Activated CD8-positive, alpha-beta memory T cell treated with anti-CD3 and anti-CD28 coated beads, Interleukin-2, amount 50 U/mL, for 1 hour (primary cell): ENCODE data around the gene NAA16.

Experiments used
- DNase-seq: peaks from one replicate; pipeline ENCODE4 v3.0.0-alpha.2; 2020; ENCODE audit errors: extremely low read depth

Gene NAA16

DNA sequence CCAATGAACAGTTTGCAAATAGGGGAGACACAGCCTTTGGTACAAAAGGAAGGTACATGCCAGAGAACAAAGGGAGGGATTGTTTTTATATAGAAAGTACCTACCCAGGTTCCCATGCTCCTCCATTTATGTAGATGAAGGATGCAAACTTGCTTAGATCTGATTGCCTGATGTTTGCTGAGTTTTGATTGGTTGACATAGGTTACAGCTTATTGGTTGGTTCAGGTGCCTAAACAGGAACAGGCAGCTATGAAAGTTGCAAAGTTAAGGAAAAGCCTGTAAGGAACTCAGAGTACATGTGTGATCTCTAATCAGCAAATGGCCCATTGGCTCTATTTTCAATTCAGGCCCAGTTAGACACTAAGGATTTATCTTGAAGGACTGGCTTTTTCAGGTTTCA, 6.5 kb upstream of the NAA16 start:
- no peak for DNase-seq

DNA sequence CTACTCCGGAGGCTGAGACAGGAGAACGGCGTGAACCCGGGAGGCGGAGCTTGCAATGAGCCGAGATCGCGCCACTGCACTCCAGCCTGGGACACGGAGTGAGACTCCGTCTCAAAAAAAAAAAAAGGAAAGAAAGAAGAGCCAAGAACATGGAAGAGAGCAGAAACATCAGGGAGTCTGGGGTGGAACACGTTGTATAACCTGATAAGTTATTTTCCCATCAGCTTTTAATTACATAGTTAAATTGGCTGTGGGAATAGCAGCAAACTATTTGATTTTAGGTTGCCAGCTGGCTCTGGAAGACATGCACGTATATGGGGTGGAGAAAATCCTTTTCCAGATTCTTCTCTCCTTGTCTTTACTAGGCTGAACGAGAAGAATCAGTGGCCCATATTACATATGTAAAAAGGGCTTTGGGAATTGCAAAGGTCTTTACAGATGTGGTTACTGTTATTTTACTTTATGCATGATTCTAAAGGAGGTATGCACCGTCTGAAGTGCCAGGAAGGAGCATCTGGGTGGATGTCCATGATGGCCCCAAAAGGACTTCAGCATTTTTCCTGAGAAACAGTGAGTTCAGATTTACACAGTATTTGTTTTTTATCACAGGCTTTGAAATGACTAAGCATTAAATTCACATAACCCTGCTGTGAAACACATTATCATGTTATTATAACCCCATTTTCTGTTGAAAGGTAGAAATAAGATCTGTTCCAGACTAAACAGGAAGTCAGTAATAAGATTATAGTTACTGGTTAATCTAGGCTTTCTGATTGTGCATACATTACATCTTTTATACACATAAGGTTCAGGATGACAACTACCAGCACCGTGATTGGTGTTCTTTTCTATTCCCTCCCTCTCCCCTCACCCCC, 4.6 kb upstream of the NAA16 start:
- DNase-seq: no peak

DNA sequence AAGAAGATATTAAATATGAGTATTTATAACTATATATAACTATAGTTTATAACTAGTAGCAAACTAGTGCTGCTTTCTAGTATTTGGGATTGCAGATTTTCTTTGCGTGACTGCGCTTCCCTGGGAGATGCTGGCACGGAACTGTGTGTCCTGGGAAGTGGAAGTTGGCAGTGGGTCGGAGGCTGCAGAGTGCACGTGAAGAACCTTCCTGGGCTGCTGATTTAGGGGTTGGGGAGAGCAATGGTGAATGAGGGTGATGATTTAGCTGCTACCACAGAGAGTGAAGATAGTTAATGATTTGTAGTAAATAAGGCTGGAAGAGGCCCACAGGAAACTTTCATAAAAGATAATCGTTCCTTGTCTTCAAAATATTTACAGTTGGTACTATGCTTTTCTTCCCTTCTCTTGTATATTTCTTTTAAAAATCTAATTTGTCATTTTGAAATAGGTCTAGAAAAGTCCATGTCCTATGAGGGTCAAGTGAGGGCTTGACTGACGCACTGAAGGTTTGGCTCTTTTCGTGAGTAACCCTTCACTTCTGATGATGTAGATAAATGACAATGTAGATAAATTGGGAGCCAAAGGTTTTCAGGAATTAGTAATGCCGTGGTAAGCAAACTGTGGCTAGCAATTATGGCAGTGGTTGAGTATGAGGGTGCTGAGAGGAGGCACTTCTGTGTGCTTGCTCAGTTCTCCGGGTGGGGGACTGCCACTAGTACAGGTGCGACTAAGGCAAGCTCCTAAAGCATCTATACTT, 3.0 kb upstream of the NAA16 start:
- no peak for DNase-seq

- DNase-seq: no peak
These were observed 524 bp downstream of the NAA16 start for GRCh38 chr13:41311406-41312175.

DNA sequence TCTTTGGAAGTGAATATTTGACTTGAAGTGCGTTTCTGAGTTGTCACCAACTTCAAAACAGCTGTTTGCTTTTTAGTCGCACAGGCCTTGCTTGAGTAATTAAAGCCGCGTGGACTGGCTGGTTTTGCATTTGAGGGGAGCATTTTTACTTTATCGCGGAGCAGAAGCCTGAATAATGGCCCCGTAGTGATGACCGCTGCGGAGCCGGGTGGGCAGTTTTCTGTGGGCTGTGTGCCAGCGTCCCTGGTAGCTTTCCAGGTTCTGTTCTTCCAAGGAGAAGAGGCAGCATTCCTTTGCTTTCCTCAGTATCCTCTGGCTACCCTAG, 1.1 kb downstream of the NAA16 start:
- DNase-seq: no peak

DNA sequence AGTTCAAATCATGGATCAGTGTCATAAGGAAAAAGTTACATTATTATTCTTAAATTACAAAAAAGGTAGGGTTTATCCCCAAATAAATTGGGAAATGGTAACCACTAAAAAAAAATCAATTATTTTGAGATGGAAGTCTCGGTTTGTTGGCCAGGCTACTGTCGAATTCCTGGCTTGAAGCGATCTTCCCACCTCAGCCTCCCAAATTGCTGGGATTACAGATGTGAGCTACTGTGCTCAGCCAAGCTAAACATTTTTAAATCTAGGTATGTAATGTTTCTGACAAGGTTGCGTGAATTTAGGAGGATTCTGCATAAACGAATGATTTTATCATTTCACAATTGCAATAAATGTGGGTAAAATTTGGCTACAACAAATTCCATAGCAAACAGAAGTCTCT, 2.0 kb downstream of the NAA16 start:
- no peak for DNase-seq

DNA sequence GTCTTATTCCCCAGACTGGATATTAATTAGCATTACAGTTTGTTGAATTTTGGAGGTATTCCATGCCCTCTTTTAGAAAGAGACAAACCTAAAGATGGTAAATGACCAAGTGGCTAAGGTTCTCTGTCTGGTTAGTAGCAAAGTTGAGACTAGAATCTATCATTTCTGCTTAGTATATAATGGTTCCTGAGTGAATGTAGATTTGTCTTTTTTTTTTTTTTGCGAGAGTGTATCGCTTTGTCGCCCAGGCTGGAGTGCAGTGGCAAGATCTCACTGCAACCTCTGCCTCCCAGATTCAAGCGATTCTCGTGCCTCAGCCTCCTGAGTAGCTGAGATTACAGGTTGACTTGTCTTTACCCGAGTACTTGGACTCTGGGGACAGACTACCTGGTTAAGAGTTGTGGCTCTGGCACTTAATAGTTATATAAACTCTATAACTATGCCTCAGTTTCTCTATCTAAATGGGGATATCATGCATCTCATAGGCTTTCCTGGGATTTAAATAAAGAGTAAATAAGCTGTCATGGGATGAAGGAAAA, 2.7 kb downstream of the NAA16 start:
- DNase-seq: no peak

GRCh38 chr13:41315443-41316047, 4.5 kb downstream of the NAA16 start:
- DNase-seq: no peak

- no peak for DNase-seq
These were observed 6.2 kb downstream of the NAA16 start for GRCh38 chr13:41317243-41317642.

DNA sequence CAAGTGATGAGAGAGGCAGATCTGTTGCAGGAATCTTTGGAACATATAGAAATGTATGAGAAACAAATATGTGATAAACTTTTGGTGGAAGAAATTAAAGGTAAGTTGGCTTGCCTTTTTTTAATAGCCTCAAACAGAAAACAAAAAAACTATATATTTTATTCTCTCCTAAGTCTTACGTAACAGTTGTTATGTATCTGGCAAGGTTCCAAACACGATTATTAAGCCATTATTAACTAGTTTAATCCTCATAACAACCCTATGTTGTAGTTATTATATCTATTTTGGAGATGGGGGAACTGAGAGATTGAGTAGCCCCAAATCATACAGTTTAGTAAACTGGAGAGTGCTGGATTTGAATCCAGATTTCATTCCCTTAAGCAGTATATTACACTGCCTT, 14.7 kb downstream of the NAA16 start:
- no peak for DNase-seq

DNA sequence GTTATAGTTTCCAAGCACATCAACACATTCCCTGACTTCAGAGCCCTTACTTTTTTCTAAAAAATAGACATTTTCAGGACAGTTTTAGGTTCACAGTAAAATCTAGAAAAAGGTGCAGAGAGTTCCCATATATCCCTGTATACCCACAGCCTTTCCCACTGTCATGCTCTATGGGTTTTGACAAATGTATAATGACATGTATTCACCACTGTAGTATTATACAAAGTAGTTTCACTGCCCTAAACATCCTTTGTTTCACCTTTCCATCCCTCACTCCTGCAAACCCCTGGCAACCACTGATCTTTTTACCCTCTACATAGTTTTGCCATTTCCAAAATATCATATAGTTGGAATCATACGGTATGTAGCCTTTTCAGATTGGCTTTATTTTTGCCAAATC, 15.6 kb downstream of the NAA16 start:
- no peak for DNase-seq

DNA sequence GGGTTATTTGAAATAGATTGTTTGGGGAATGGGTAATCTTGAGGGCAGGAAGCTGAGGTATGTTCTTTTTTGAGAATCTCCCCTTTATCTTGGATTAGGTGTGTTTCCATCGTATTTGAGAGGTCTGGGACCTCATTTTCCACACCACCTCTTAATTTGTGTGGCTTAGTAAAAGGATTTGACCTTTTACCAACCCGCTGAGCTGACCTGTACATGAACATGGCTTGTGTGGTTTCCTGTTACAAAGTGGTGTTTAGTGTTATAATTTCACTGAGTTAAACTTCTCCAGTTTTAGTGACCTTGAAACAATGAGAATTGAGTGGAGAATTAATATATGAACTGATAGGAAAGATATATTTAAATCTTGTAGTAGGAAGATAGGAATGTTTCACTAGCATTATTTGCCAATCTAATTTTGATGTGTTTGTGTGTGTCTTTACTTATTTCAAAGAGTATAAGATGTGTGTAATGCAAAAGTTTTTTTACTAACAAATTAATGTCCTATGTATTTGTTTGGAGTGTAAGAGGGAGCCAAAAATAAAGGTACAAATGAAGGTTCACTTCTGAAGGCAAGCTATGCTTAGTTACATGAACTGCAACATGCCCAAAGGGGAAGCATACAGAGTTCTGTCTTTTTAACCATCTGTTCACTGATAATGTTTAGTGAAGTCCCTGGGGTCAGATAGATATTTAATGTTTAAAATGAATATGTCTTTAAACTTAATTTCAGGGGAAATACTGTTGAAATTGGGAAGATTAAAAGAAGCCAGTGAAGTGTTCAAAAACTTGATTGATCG, 17.1 kb downstream of the NAA16 start:
- no peak for DNase-seq

DNA sequence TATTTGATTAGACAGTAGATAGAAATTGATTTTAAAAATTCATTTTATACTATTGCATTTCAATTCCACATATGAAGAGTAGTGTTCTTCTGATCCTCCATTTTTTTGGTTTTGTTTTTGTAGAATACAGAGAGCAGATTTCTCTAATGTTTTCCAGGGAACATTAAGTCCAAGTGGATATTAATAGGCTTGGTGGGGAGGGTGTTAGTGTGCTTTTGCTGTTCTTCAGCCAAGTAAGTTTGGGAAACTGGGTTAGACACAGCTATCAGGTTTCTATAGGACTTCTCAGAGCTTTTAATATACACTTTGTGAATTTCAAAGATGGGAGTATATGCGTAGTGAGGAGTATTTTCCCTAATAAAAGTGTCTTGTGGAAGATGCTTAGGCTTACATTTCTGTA, 21.8 kb downstream of the NAA16 start:
- DNase-seq: no peak

- no peak for DNase-seq
These were observed 23.7 kb downstream of the NAA16 start for GRCh38 chr13:41334810-41335209.

- DNase-seq: no peak
These were observed 33.3 kb downstream of the NAA16 start for GRCh38 chr13:41344358-41344757.

DNA sequence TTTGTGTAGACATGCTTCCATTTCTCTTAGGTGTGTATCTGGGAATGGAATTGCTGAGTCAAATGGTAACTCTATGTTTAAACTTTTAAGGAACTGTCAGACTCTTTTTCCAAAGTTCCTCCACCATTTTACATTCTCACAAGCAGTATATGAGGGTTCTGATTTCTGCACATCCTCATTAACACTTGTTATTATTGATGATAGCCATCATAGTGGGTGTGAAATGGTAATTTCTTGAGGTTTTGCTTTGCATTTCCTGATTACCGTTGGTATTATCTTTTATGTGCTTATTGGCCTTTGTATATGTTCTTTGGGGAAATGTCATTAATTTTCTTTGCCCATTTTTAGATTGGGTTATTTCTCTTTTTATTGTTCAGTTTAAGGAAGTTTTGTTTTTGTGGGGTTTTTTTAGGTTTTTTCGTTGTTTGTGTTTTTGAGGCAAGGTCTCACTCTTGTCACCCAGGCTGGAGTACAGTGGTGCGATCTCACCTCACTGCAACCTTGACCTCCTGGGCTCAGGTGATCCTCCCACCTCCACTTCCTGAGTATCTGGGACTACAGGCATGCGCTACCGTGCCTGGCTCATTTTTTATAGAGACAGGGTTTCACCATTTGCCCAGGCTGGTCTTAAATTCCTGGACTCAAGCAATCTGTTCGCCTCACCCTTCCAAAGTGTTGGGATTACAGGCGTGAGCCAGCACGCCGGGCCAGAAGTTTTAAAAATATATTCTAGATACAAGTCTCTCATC, 34.3 kb downstream of the NAA16 start:
- no peak for DNase-seq

DNA sequence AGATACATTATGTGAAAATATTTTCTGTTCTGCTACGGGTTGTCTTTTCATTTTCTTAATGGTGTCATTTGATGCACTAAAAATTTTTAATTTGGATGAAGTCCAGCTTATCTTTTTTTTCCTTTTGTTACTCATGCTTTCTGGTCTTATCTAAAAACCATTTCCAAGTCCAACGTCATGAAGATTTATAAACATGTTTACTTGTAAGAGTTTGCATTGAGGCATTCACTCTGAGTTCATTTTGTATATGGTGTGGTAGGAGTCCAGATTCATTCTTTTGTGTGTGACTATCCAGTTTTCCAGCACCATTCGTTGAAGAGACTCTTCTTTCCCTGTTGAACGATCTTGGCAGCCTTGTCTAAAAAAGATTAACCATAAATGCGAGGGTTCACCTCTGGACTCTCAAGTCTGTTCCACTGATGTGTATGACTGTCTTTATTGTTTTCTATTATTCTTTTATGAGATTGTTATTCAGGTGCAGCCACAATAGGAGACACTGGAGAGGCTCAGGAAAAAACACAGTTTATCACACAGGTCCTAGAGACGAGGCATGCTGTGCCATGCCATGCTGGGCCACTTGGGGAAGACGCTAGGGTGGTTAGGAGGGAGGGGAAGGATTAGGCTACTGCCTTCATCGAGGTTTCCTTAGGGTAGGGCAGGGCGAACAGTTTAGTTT, 35.0 kb downstream of the NAA16 start:
- no peak for DNase-seq

GRCh38 chr13:41352935-41353840, 42.1 kb downstream of the NAA16 start:
- peak; percentile 7 for DNase-seq

GRCh38 chr13:41354416-41354815, 43.3 kb downstream of the NAA16 start:
- no peak for DNase-seq
